Breast epithelium (tissue), 4 donors: ENCODE measurements around the gene GET4. TPM values are rescaled to one million over a fixed set of nuclear protein-coding genes. Genes with fewer than 3 reads are reported as not detected.
A peak's percentile ranks its signal among the peaks of the same experiment; 100 is the strongest.
"Not testable (repeated sequence)": the region's sequence is repeated elsewhere in the genome, so short reads cannot be mapped to it uniquely, and the experiment has no call there.

ENCODE experiments used
- DNase-seq, 2 donors: peaks; one replicate each; pipeline ENCODE4 v3.0.0-alpha.2; 2019; ENCODE audit warnings: low spot score in 2 of 2
- H3K27ac ChIP-seq, 2 donors: fragments of 200-600 bp; sonication (generic) in 1 of 2; one replicate each; pipeline ENCODE4 v1.5.1; 2016 to 2019; ENCODE audit warnings: mild to moderate bottlenecking in 1 of 2
- H3K27me3 ChIP-seq, 2 donors: fragments of 200-600 bp; sonication (generic) in 1 of 2; one replicate each; pipeline versions ENCODE4 v1.5.1 to v1.6.0; 2017 to 2019; ENCODE audit warnings: control low read depth in 1 of 2, mild to moderate bottlenecking in 1 of 2
- H3K36me3 ChIP-seq: fragments of 200-600 bp; one replicate; pipeline ENCODE4 v1.5.1; 2019
- H3K4me1 ChIP-seq, 2 donors: fragments of 200-600 bp; sonication (generic); one replicate each; pipeline ENCODE4 v1.5.1; 2016 to 2019; ENCODE audit warnings: control low read depth in 1 of 2
- H3K4me3 ChIP-seq, 3 donors: fragments of 200-600 bp; sonication (generic); 1 replicate in 2 of 3; 2 replicates in 1 of 3; pipeline ENCODE4 v1.5.1; 2016 to 2019; ENCODE audit warnings: mild to moderate bottlenecking in 3 of 3, moderate library complexity in 2 of 3
- H3K9me3 ChIP-seq, 2 donors: fragments of 200-600 bp; sonication (generic) in 1 of 2; one replicate each; pipeline ENCODE4 v1.5.1; 2016 to 2019; ENCODE audit warnings: control low read depth in 1 of 2
- CTCF ChIP-seq, 3 donors: fragments of 450-650 bp; IDR thresholded peaks; one replicate each; pipeline ENCODE4 v1.5.1; 2016 to 2017; ENCODE audit warnings: antibody characterized with exemption in 3 of 3, mild to moderate bottlenecking in 3 of 3, moderate library complexity in 3 of 3
- POLR2A ChIP-seq: fragments of 450-650 bp; IDR thresholded peaks from one replicate; pipeline ENCODE4 v1.6.1; 2016; ENCODE audit warnings: antibody characterized with exemption, mild to moderate bottlenecking, moderate library complexity
- POLR2AphosphoS5 ChIP-seq, 3 donors: sonication (generic); formaldehyde crosslinking; IDR thresholded peaks; one replicate each; pipeline ENCODE4 v1.6.1; 2017; ENCODE audit warnings: antibody characterized with exemption in 3 of 3
- intact Hi-C: fragments of 100-400 bp; cut with DNase I; formaldehyde crosslinking; loops from one replicate; pipeline ENCODE4 v1.15.1; 2023; ENCODE audit warnings: low total_unique reads
- total RNA-seq, 3 donors: library from RNA; depleted of rRNA; stranded (reverse); fragments of >200 nt; gene quantifications; one replicate each; pipeline ENCODE4 v1.1.0, GENCODE V29; 2016

Gene GET4
- total RNA-seq, 3 donors from 2014 or later = 23.7 to 33.4 (median 29.5) TPM

- Histone ChIP-seq H3K9me3 (peaks cover 0 to 3% of the 10 kb centered on the region in 2 donors), H3K36me3 (no peaks in the 10 kb centered on the region), H3K27ac (no peak overlapping the region), H3K4me3 (no peak overlapping the region), H3K4me1 (no peaks in the 10 kb centered on the region), H3K27me3 (no peaks in the 10 kb centered on the region)
- intact Hi-C loops = no loop called here
- DNase-seq = no peak
- no peak for TF ChIP-seq POLR2A
- no peak for TF ChIP-seq POLR2AphosphoS5 (IDR thresholded peaks at IDR 0.05)
- no peak for TF ChIP-seq CTCF (IDR thresholded peaks at IDR 0.05)
Measured at GRCh38 chr7:907158-907980, 31.0 kb downstream of the GET4 start.

- DNase-seq = no peak
- H3K4me1 ChIP-seq = no peaks in the 10 kb centered on the region
- no peaks in the 10 kb centered on the region for H3K27me3 ChIP-seq
- peaks cover 0 to 3% of the 10 kb centered on the region in 2 donors for H3K9me3 ChIP-seq
- H3K4me3 ChIP-seq = no peak overlapping the region
- TF ChIP-seq POLR2A = no peak
- H3K27ac ChIP-seq = no peak overlapping the region
- no peaks in the 10 kb centered on the region for H3K36me3 ChIP-seq
- intact Hi-C loops = loop anchor here (2.0 kb wide), 1 partner anchor 45 kb away; no protein-coding TSS in a partner anchor
Measured at GRCh38 chr7:908159-908581, 31.8 kb downstream of the GET4 start.

GRCh38 chr7:908591-909357 is 32.4 kb downstream of the GET4 start:
- H3K9me3 ChIP-seq, DNase-seq, H3K4me1 ChIP-seq, H3K27ac ChIP-seq, H3K27me3 ChIP-seq, H3K36me3 ChIP-seq: not testable (repeated sequence)
- TF ChIP-seq CTCF (IDR thresholded peaks at IDR 0.05) = peak in 2 of 3 donors; percentile 51 to 73
- intact Hi-C loops = loop anchor here (2.0 kb wide), 1 partner anchor 44 kb away; no protein-coding TSS in a partner anchor
- H3K4me3 ChIP-seq = peak overlapping the region; percentile 25 to 53 (median 36)

- intact Hi-C loops = loop anchor here (2.0 kb wide), 1 partner anchor 43 kb away; no protein-coding TSS in a partner anchor
- H3K4me1 ChIP-seq = no peaks in the 10 kb centered on the region
Measured at GRCh38 chr7:909358-910329, 33.3 kb downstream of the GET4 start.

More at GRCh38 chr7:909358-910329, 33.3 kb downstream of the GET4 start:
- H3K27me3 ChIP-seq = no peaks in the 10 kb centered on the region
- DNase-seq = no peak
- TF ChIP-seq CTCF (IDR thresholded peaks at IDR 0.05) = no peak
- no peak for TF ChIP-seq POLR2A
- no peak for TF ChIP-seq POLR2AphosphoS5 (IDR thresholded peaks at IDR 0.05)
- no peaks in the 10 kb centered on the region for H3K36me3 ChIP-seq
- peaks cover 0 to 3% of the 10 kb centered on the region in 2 donors for H3K9me3 ChIP-seq
- H3K27ac ChIP-seq = no peak overlapping the region
- peak overlapping the region; percentile 24 to 53 (median 25) for H3K4me3 ChIP-seq
